Effector memory CD8-positive, alpha-beta T cell (primary cell): ENCODE data around the gene CCS.
A peak's percentile ranks its signal among the peaks of the same experiment; 100 is the strongest.

Experiments used
- ATAC-seq: fragments of 150-1000 bp; cut with Tn5 transposase; replicated peaks from 2 replicates; pipeline ENCODE4 v1.10.0; 2021; ENCODE audit warnings: mild to moderate bottlenecking, moderate library complexity
- DNase-seq, 3 experiments: peaks; one replicate each; pipeline ENCODE4 v3.0.0; 2021
- H3K27ac Mint-ChIP-seq, 2 donors: one replicate each; pipeline ENCODE4 v1.8.0; 2022; ENCODE audit warnings: mild to moderate bottlenecking in 2 of 2, mixed read lengths in 2 of 2, moderate library complexity in 2 of 2
- H3K27me3 Mint-ChIP-seq, 2 donors: one replicate each; pipeline ENCODE4 v1.8.0; 2022; ENCODE audit warnings: mixed read lengths in 2 of 2
- H3K36me3 Mint-ChIP-seq: one replicate; pipeline ENCODE4 v1.8.0; 2022; ENCODE audit warnings: mild to moderate bottlenecking, moderate library complexity, mixed read lengths; ENCODE audit not compliant: insufficient read depth
- H3K4me1 Mint-ChIP-seq, 2 donors: one replicate each; pipeline ENCODE4 v1.8.0; 2022; ENCODE audit warnings: low read depth in 2 of 2, mixed read lengths in 2 of 2
- H3K4me3 Mint-ChIP-seq, 2 donors: one replicate each; pipeline ENCODE4 v1.8.0; 2022; ENCODE audit warnings: mild to moderate bottlenecking in 2 of 2, mixed read lengths in 2 of 2, moderate library complexity in 2 of 2
- H3K9me3 Mint-ChIP-seq, 2 donors: one replicate each; pipeline ENCODE4 v1.8.0; 2022; ENCODE audit warnings: mixed read lengths in 2 of 2

The CCS gene

GRCh38 chr11:66612458-66612857, 19.5 kb downstream of the CCS start:
- Mint-ChIP-seq H3K4me3 (no peak overlapping the region), H3K4me1 (peaks cover 17 to 25% of the 10 kb centered on the region in 2 donors), H3K27ac (no peak overlapping the region), H3K9me3 (no peaks in the 10 kb centered on the region), H3K36me3 (peaks cover 14% of the 10 kb centered on the region), H3K27me3 (no peaks in the 10 kb centered on the region)
- ATAC-seq (no peak), DNase-seq (no peak)

- H3K4me1 Mint-ChIP-seq = peaks cover 33 to 41% of the 10 kb centered on the region in 2 donors
- ATAC-seq (no peak), DNase-seq (no peak)
- H3K36me3 Mint-ChIP-seq = peaks cover 30% of the 10 kb centered on the region
- no peak overlapping the region for H3K4me3 Mint-ChIP-seq
- no peaks in the 10 kb centered on the region for H3K27me3 Mint-ChIP-seq
- no peak overlapping the region for H3K27ac Mint-ChIP-seq
- no peaks in the 10 kb centered on the region for H3K9me3 Mint-ChIP-seq
Observed at GRCh38 chr11:66614073-66614472, 21.1 kb downstream of the CCS start.

- peaks cover 46 to 57% of the 10 kb centered on the region in 2 donors for H3K4me1 Mint-ChIP-seq
- no peaks in the 10 kb centered on the region for H3K9me3 Mint-ChIP-seq
- peak within 1 kb of the TSS; percentile 98 to 100 for H3K27ac Mint-ChIP-seq
- DNase-seq (peak; percentile 96 to 98 (median 97)), ATAC-seq (peak; percentile 80)
- peak within 1 kb of the TSS; percentile 97 to 99 for H3K4me3 Mint-ChIP-seq
- H3K27me3 Mint-ChIP-seq = no peaks in the 10 kb centered on the region
- peaks cover 52% of the 10 kb centered on the region for H3K36me3 Mint-ChIP-seq
Observed at GRCh38 chr11:66616379-66617154, 23.6 kb downstream of the CCS start, which contains the start of gene RBM14. Gene RBM14 (plus strand): TSS chr11:66616630. CDS start chr11:66616721, 91 bp downstream.

- Mint-ChIP-seq H3K36me3 (peaks cover 59% of the 10 kb centered on the region), H3K4me1 (peaks cover 52 to 64% of the 10 kb centered on the region in 2 donors), H3K9me3 (no peaks in the 10 kb centered on the region), H3K27ac (peak overlapping the region; percentile 98 to 100), H3K27me3 (no peaks in the 10 kb centered on the region), H3K4me3 (peak overlapping the region; percentile 97 to 99)
- ATAC-seq (no peak), DNase-seq (peak in 1 of 3 experiments; percentile 24)
Observed at GRCh38 chr11:66617155-66617834, 24.3 kb downstream of the CCS start.

- Mint-ChIP-seq H3K4me3 (peak overlapping the region; percentile 97 to 99), H3K9me3 (no peaks in the 10 kb centered on the region), H3K27ac (peak overlapping the region; percentile 98 to 100), H3K36me3 (peaks cover 74% of the 10 kb centered on the region), H3K27me3 (no peaks in the 10 kb centered on the region), H3K4me1 (peaks cover 70 to 82% of the 10 kb centered on the region in 2 donors)
- DNase-seq (peak; percentile 33 to 46 (median 34)), ATAC-seq (peak; percentile 47)
Observed at GRCh38 chr11:66619080-66619554, 26.1 kb downstream of the CCS start.

- Mint-ChIP-seq H3K36me3 (peaks cover 93% of the 10 kb centered on the region), H3K4me1 (peaks cover 67 to 68% of the 10 kb centered on the region in 2 donors), H3K4me3 (peak overlapping the region in 1 of 2 donors; percentile 27), H3K27me3 (no peaks in the 10 kb centered on the region), H3K27ac (peak overlapping the region in 1 of 2 donors; percentile 83), H3K9me3 (no peaks in the 10 kb centered on the region)
- DNase-seq (no peak), ATAC-seq (no peak)
Observed at GRCh38 chr11:66624450-66624849, 31.5 kb downstream of the CCS start.

- no peak for DNase-seq
- H3K27ac Mint-ChIP-seq = peak overlapping the region in 1 of 2 donors; percentile 83
- no peaks in the 10 kb centered on the region for H3K9me3 Mint-ChIP-seq
- peaks cover 93% of the 10 kb centered on the region for H3K36me3 Mint-ChIP-seq
- peak overlapping the region in 1 of 2 donors; percentile 27 for H3K4me3 Mint-ChIP-seq
- peaks cover 64 to 66% of the 10 kb centered on the region in 2 donors for H3K4me1 Mint-ChIP-seq
- no peak for ATAC-seq
- H3K27me3 Mint-ChIP-seq = no peaks in the 10 kb centered on the region
Observed at GRCh38 chr11:66625041-66625751, 32.2 kb downstream of the CCS start.

- H3K36me3 Mint-ChIP-seq = peaks cover 96% of the 10 kb centered on the region
- ATAC-seq = no peak
- H3K9me3 Mint-ChIP-seq = no peaks in the 10 kb centered on the region
- no peaks in the 10 kb centered on the region for H3K27me3 Mint-ChIP-seq
- DNase-seq = no peak
- H3K4me3 Mint-ChIP-seq = no peak overlapping the region
- H3K4me1 Mint-ChIP-seq = peaks cover 62% of the 10 kb centered on the region in 2 donors
- H3K27ac Mint-ChIP-seq = peak overlapping the region in 1 of 2 donors; percentile 83
Observed at GRCh38 chr11:66625752-66626149, 32.8 kb downstream of the CCS start.

- H3K4me3 Mint-ChIP-seq = peak overlapping the region in 1 of 2 donors; percentile 37
- peak overlapping the region; percentile 31 to 83 for H3K27ac Mint-ChIP-seq
- H3K4me1 Mint-ChIP-seq = peaks cover 58 to 59% of the 10 kb centered on the region in 2 donors
- no peaks in the 10 kb centered on the region for H3K27me3 Mint-ChIP-seq
- H3K36me3 Mint-ChIP-seq = peaks cover 96% of the 10 kb centered on the region
- H3K9me3 Mint-ChIP-seq = no peaks in the 10 kb centered on the region
- no peak for DNase-seq
- no peak for ATAC-seq
Observed at GRCh38 chr11:66626382-66626781, 33.4 kb downstream of the CCS start.

GRCh38 chr11:66626926-66627325, 33.9 kb downstream of the CCS start:
- peaks cover 57 to 58% of the 10 kb centered on the region in 2 donors for H3K4me1 Mint-ChIP-seq
- peaks cover 96% of the 10 kb centered on the region for H3K36me3 Mint-ChIP-seq
- no peaks in the 10 kb centered on the region for H3K27me3 Mint-ChIP-seq
- ATAC-seq = no peak
- no peak for DNase-seq
- H3K27ac Mint-ChIP-seq = peak overlapping the region; percentile 31 to 83
- H3K9me3 Mint-ChIP-seq = no peaks in the 10 kb centered on the region
- H3K4me3 Mint-ChIP-seq = no peak overlapping the region

- H3K36me3 Mint-ChIP-seq = peaks cover 97% of the 10 kb centered on the region
- H3K27ac Mint-ChIP-seq = peak overlapping the region; percentile 54 to 83
- H3K27me3 Mint-ChIP-seq = no peaks in the 10 kb centered on the region
- peak overlapping the region in 1 of 2 donors; percentile 13 for H3K4me3 Mint-ChIP-seq
- ATAC-seq (no peak), DNase-seq (no peak)
- H3K9me3 Mint-ChIP-seq = no peaks in the 10 kb centered on the region
- peaks cover 47 to 50% of the 10 kb centered on the region in 2 donors for H3K4me1 Mint-ChIP-seq
Observed at GRCh38 chr11:66628061-66628603, 35.1 kb downstream of the CCS start.

GRCh38 chr11:66629356-66629755, 36.4 kb downstream of the CCS start:
- Mint-ChIP-seq H3K4me3 (no peak overlapping the region), H3K27me3 (no peaks in the 10 kb centered on the region), H3K4me1 (peaks cover 38 to 40% of the 10 kb centered on the region in 2 donors), H3K27ac (peak overlapping the region; percentile 54 to 83), H3K9me3 (no peaks in the 10 kb centered on the region), H3K36me3 (peaks cover 97% of the 10 kb centered on the region)
- DNase-seq (no peak), ATAC-seq (no peak)

- H3K27ac Mint-ChIP-seq = peak overlapping the region; percentile 46 to 80
- peaks cover 32 to 44% of the 10 kb centered on the region in 2 donors for H3K4me1 Mint-ChIP-seq
- no peaks in the 10 kb centered on the region for H3K9me3 Mint-ChIP-seq
- H3K27me3 Mint-ChIP-seq = no peaks in the 10 kb centered on the region
- ATAC-seq (no peak), DNase-seq (no peak)
- H3K4me3 Mint-ChIP-seq = peak overlapping the region in 1 of 2 donors; percentile 17
- peaks cover 92% of the 10 kb centered on the region for H3K36me3 Mint-ChIP-seq
Observed at GRCh38 chr11:66631883-66632282, 38.9 kb downstream of the CCS start.
